Gastroesophageal sphincter (tissue), 4 donors: ENCODE data around the gene ANKRD30A. TPM values are rescaled to one million over a fixed set of nuclear protein-coding genes. Genes with fewer than 3 reads are reported as not detected.
"Not testable (repeated sequence)": the region's sequence is repeated elsewhere in the genome, so short reads cannot be mapped to it uniquely, and the experiment has no call there.

Experiments
- ATAC-seq: fragments of 150-250 bp; one replicate; pipeline ENCODE4 v1.9.1; 2016; ENCODE audit warnings: mild to moderate bottlenecking, moderate library complexity
- H3K27ac ChIP-seq, 4 donors: fragments of 200-600 bp; sonication (generic) in 3 of 4; 1 replicate in 3 of 4; 2 replicates in 1 of 4; pipeline ENCODE4 v1.5.1; 2016 to 2019
- H3K27me3 ChIP-seq: fragments of 200-600 bp; sonication (generic); one replicate; pipeline ENCODE4 v1.5.1; 2019
- H3K36me3 ChIP-seq, 2 donors: fragments of 200-600 bp; sonication (generic); one replicate each; pipeline ENCODE4 v1.5.1; 2019; ENCODE audit warnings: control low read depth in 1 of 2
- H3K4me1 ChIP-seq, 3 donors: fragments of 200-600 bp; sonication (generic); 1 replicate in 2 of 3; 2 replicates in 1 of 3; pipeline ENCODE4 v1.5.1; 2016 to 2019; ENCODE audit warnings: control low read depth in 2 of 3
- H3K4me3 ChIP-seq, 2 donors: fragments of 200-600 bp; sonication (generic); one replicate each; pipeline ENCODE4 v1.5.1; 2019; ENCODE audit warnings: mild to moderate bottlenecking in 1 of 2, moderate library complexity in 1 of 2
- H3K9me3 ChIP-seq, 3 donors: fragments of 200-600 bp; sonication (generic); one replicate each; pipeline ENCODE4 v1.5.1; 2017 to 2019; ENCODE audit warnings: control low read depth in 2 of 3
- CTCF ChIP-seq, 4 experiments: fragments of 200-600 bp in 2 of 4; fragments of 450-650 bp in 2 of 4; sonication (generic) in 1 of 4; IDR thresholded peaks; one replicate each; pipeline ENCODE4 v1.5.1; 2017 to 2019; ENCODE audit warnings: antibody characterized with exemption in 4 of 4, mild to moderate bottlenecking in 2 of 4, moderate library complexity in 2 of 4
- EP300 ChIP-seq: sonication (generic); formaldehyde crosslinking; IDR thresholded peaks from one replicate; pipeline ENCODE4 v1.6.1; 2017; ENCODE audit warnings: antibody characterized with exemption, mild to moderate bottlenecking
- POLR2A ChIP-seq, 2 donors: fragments of 450-650 bp; IDR thresholded peaks; one replicate each; pipeline ENCODE4 v1.6.1; 2017; ENCODE audit warnings: antibody characterized with exemption in 2 of 2, mild to moderate bottlenecking in 2 of 2, moderate library complexity in 1 of 2
- POLR2AphosphoS5 ChIP-seq: sonication (generic); formaldehyde crosslinking; IDR thresholded peaks from one replicate; pipeline ENCODE4 v1.6.1; 2017; ENCODE audit warnings: antibody characterized with exemption
- WGBS, 2 donors: methylation state at CpG; one replicate each; pipeline ENCODE4 v1.1.5; 2018; ENCODE audit warnings: low coverage in 1 of 2; 5-methylcytosine and 5-hydroxymethylcytosine counted together
- total RNA-seq, 4 donors: library from RNA; depleted of rRNA; stranded (reverse); fragments of >200 nt; gene quantifications; one replicate each; pipeline ENCODE4 v1.1.0, GENCODE V29; 2016

ANKRD30A gene
- not detected for total RNA-seq

- Histone ChIP-seq H3K4me1 (no peaks in the 10 kb centered on the region), H3K9me3 (no peaks in the 10 kb centered on the region), H3K27ac (no peak within 1 kb of the TSS), H3K27me3 (no peaks in the 10 kb centered on the region), H3K4me3 (no peak within 1 kb of the TSS), H3K36me3 (no peaks in the 10 kb centered on the region)
- 79% methylated on average over 3 of the region's 39 CpGs; no CpG with 5 or more reads in 1 of the 2 donors for WGBS, 2 donors
- ATAC-seq = no peak
- TF ChIP-seq POLR2AphosphoS5 (no peak), POLR2A (IDR thresholded peaks at IDR 0.05) (no peak)
These were observed at the start of gene ANKRD30A for GRCh38 chr10:37125191-37125732. ANKRD30A (plus strand) TSS chr10:37125598; CDS start chr10:37125788, 190 bp downstream.

- not testable (repeated sequence) for ATAC-seq, H3K4me1 ChIP-seq, H3K27ac ChIP-seq, H3K4me3 ChIP-seq, H3K36me3 ChIP-seq, H3K27me3 ChIP-seq, H3K9me3 ChIP-seq
- no CpG with 5 or more reads among the region's 10 CpGs for WGBS, 2 donors
These were observed 49.3 kb upstream of the ANKRD30A start for GRCh38 chr10:37076083-37076482.

GRCh38 chr10:37095792-37096573 lies 29.4 kb upstream of the ANKRD30A start:
- TF ChIP-seq POLR2A (IDR thresholded peaks at IDR 0.05) (no peak), EP300 (no peak), POLR2AphosphoS5 (no peak), CTCF (IDR thresholded peaks at IDR 0.05) (no peak)

GRCh38 chr10:37101261-37101660 lies 24.1 kb upstream of the ANKRD30A start:
- H3K36me3 ChIP-seq = no peaks in the 10 kb centered on the region
- TF ChIP-seq EP300 (no peak), POLR2A (IDR thresholded peaks at IDR 0.05) (no peak), POLR2AphosphoS5 (no peak)
- 46 to 69% methylated on average over 3 of the region's 3 CpGs for WGBS, 2 donors
- no peaks in the 10 kb centered on the region for H3K27me3 ChIP-seq
- no peak for ATAC-seq
- H3K9me3 ChIP-seq = no peaks in the 10 kb centered on the region
- no peaks in the 10 kb centered on the region for H3K4me1 ChIP-seq
- no peak overlapping the region for H3K4me3 ChIP-seq
- no peak overlapping the region for H3K27ac ChIP-seq

More at GRCh38 chr10:37095792-37096573, 29.4 kb upstream of the ANKRD30A start:
- no peaks in the 10 kb centered on the region for H3K4me1 ChIP-seq
- H3K36me3 ChIP-seq = no peaks in the 10 kb centered on the region
- H3K4me3 ChIP-seq = no peak overlapping the region
- H3K27me3 ChIP-seq = no peaks in the 10 kb centered on the region
- H3K9me3 ChIP-seq = no peaks in the 10 kb centered on the region
- H3K27ac ChIP-seq = no peak overlapping the region
- 10 to 21% methylated on average over 2 to 3 of the region's 3 CpGs for WGBS, 2 donors
- ATAC-seq = no peak

- Histone ChIP-seq H3K27ac (no peak overlapping the region), H3K27me3 (no peaks in the 10 kb centered on the region), H3K4me1 (no peaks in the 10 kb centered on the region), H3K4me3 (no peak overlapping the region), H3K9me3 (no peaks in the 10 kb centered on the region), H3K36me3 (no peaks in the 10 kb centered on the region)
- TF ChIP-seq POLR2A (IDR thresholded peaks at IDR 0.05) = no peak
- no peak for TF ChIP-seq EP300
- TF ChIP-seq CTCF (IDR thresholded peaks at IDR 0.05) = no peak
- TF ChIP-seq POLR2AphosphoS5 = no peak
- ATAC-seq = no peak
- 50 to 92% methylated on average over 1 of the region's 1 CpG for WGBS, 2 donors
These were observed 16.4 kb upstream of the ANKRD30A start for GRCh38 chr10:37109000-37109399.

- H3K4me1 ChIP-seq = no peaks in the 10 kb centered on the region
- TF ChIP-seq EP300 (no peak), POLR2A (IDR thresholded peaks at IDR 0.05) (no peak), CTCF (IDR thresholded peaks at IDR 0.05) (no peak), POLR2AphosphoS5 (no peak)
- no peak overlapping the region for H3K27ac ChIP-seq
- WGBS, 2 donors = 73 to 89% methylated on average over 1 to 13 of the region's 21 CpGs
- no peaks in the 10 kb centered on the region for H3K27me3 ChIP-seq
- ATAC-seq = no peak
- H3K4me3 ChIP-seq = no peak overlapping the region
- no peaks in the 10 kb centered on the region for H3K9me3 ChIP-seq
- H3K36me3 ChIP-seq = no peaks in the 10 kb centered on the region
These were observed 866 bp upstream of the ANKRD30A start for GRCh38 chr10:37124532-37124931.
